GM21423 (cell line): ENCODE data around the gene RRAD.

Experiments used
- ATAC-seq: cut with Tn5 transposase; IDR thresholded peaks from one replicate; pipeline ENCODE4 v1.9.1; 2021; ENCODE audit warnings: mild to moderate bottlenecking, moderate library complexity; ENCODE audit not compliant: unreplicated experiment

RRAD gene

GRCh38 chr16:66918355-66918754 is 7.0 kb downstream of the RRAD start:
- no peak for ATAC-seq

- ATAC-seq = no peak
These were observed 7.6 kb downstream of the RRAD start for GRCh38 chr16:66917741-66918140.

DNA sequence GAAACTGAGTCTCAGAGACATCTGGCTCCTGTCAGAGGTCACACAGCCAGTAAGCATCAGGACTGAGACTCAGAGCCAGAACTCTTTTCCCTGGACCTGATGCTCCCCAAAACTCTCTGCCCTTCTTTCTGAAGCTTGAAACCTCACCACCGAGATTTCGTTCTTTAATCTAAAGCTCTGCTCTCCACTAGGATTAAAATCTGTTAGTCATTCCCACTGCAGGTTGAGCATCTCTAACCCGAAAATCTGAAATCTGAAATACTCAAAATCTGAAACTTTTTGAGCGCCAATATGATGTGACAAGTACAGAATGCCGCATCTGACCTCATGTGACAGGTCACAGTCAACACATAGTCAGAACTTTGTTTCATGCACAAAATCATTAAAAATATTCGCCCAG is 8.8 kb downstream of the RRAD start:
- ATAC-seq = no peak

- no peak for ATAC-seq
These were observed 10.3 kb downstream of the RRAD start for GRCh38 chr16:66915041-66915440.

- no peak for ATAC-seq
These were observed 10.8 kb downstream of the RRAD start for GRCh38 chr16:66914541-66914940.

GRCh38 chr16:66913711-66914110 is 11.6 kb downstream of the RRAD start:
- ATAC-seq = no peak

GRCh38 chr16:66913081-66913480 is 12.3 kb downstream of the RRAD start:
- no peak for ATAC-seq

DNA sequence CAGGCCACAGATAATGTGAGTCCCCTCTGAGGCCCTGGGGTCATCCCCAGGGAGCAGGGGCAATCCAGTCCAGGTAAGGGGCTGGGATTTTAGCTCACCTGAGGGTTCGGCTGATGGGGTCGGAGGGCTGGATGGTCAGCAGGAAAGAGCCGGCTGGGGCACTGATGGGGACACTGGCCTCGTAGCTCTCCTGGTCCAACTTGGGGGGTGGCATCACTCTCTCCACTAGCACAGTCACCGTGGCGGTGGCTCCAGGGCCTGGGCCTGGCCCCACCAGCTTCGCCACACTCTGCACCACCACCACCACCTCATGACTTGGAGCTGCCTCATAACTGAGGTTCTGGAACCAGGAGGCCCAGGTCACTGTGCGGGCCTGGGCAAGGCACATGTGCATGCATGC is 13.5 kb downstream of the RRAD start:
- no peak for ATAC-seq

DNA sequence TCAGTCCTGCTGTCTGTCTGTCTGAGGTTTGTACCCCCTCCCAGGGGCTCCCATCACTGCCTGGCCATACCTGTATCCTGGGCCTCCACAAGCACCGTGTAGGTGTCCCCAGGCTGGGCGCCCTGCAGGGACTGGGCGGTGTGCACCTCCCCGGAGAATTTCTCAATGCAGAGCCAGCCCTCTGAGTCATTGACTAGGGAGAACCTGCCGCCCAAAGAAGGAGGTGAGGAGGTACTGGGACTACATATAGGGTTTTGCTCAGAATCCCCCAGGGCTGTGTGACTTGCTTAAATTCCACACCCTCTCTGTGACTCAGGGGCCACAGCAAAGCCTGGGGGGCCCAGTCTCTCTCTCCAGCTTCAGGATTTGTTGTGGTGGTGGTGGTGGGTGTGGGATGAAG is 14.2 kb downstream of the RRAD start:
- no peak for ATAC-seq

DNA sequence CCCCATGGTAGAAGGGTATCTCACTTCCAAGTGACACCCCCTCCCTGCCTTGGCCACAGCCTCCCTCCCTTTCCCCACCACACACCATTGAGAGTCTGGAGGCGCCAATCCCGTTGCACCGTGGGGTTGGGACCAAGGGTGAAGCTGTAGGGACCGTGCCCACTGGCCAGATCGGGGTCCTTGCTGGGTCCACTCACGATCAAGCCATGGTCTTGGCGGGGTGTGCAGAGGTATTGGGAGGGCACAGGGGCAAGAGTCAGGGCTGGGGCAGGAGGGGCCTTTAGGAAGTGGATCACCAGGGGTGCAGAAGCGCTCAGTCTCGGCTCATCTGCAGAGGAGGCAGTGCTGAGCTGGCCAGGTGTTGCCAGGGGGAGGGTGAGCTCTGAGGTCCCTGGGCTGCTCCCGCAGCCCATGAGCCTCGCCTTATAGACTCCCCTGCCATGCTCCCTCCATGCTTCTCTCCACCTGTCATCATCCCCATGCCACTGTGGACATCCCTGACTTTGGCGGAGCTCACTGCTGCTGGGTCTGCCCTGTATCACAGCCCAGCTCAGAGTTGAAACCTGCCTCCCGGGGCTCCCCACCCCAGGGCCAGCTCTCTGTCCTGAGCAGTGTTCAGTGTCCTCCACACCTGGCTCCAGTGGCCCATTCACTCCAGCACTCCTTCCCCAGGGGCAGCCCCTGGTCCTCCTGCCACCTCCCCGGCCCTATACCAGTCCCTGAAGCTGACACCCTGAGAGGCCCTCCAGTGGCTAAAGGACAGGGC is 15.0 kb downstream of the RRAD start:
- no peak for ATAC-seq

DNA sequence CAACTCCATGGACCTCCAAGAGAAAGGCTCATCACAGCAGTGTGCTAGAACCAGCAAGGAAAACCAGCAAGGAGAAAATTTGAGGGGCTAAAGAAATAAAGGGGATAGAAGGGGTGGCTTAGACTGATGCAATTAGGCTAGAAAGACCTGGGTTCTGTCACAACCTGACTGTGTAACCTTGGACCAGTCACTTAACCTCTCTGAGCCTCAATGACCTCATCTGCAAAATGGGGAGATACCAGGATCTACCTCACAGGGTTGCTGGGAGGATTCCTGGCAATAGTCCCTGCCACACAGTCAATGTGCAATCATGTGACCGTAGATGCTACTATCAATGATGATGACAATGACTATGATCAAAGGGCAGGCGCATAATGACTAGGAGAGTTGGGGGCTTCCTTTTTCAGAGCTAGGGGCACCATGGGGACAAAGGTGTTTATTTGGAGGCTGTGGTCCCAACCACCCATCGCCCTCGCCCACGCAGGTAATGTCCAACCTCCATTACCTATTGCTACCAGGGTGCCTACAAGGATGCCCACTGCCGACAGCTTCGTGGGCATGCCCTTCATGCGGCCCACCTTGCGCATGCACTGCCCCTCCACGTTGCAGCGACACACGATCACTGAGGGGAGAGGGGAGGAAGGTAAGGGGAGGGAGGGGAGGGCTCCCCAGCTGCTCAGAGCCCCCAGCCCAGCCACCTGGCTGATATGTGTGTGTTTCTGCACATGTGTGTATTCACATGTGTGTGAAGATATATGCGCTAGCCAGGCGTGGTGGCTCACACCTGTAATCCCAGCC is 16.4 kb downstream of the RRAD start:
- ATAC-seq = no peak

GRCh38 chr16:66908116-66908515 is 17.2 kb downstream of the RRAD start:
- no peak for ATAC-seq

- ATAC-seq = no peak
These were observed 18.2 kb downstream of the RRAD start for GRCh38 chr16:66906916-66907836.

DNA sequence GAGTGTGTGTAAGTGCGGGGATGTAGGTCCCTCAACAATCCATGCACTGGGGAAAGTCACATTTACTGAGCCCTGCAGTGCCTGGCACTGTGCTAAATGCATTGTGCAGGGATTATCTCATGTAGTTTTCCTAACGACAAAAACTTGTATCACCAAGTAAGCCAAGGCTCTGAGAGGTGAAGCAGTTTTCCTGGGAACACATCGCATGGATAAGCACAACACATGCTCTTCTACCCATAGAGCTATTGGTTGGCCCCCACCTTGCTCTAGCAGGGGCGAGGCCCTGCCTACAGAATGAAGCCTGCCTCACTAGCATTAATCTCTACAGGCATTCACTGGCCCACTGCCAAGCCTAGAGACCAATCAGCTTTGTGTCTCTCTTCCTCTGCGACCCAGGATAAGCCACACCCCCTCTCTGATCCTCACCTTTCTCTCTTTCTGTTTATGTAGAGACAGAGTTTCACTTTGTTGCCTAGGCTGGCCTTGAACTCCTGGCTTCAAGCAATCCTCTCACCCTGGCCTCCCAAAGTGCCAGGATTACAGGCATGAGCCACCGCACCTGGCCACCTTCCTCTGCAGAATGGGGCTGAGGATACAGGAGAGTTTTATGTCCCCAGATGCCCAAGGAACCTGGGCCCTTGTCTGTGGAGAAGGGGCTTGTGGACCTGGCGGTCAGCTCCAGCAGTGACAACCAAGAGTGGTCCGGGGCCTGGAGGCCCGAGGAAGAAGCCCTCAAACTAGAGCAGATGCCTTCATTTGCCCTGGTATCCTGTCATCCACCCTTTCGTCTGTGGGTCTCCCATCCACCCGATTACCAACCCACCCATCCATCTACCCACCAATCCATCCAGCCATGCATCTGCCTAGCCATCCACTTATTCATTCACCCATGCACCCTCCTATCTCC is 19.4 kb downstream of the RRAD start:
- ATAC-seq = no peak

- ATAC-seq = no peak
These were observed 20.3 kb downstream of the RRAD start for GRCh38 chr16:66904846-66905632.

GRCh38 chr16:66904428-66904845 is 20.9 kb downstream of the RRAD start:
- no peak for ATAC-seq

DNA sequence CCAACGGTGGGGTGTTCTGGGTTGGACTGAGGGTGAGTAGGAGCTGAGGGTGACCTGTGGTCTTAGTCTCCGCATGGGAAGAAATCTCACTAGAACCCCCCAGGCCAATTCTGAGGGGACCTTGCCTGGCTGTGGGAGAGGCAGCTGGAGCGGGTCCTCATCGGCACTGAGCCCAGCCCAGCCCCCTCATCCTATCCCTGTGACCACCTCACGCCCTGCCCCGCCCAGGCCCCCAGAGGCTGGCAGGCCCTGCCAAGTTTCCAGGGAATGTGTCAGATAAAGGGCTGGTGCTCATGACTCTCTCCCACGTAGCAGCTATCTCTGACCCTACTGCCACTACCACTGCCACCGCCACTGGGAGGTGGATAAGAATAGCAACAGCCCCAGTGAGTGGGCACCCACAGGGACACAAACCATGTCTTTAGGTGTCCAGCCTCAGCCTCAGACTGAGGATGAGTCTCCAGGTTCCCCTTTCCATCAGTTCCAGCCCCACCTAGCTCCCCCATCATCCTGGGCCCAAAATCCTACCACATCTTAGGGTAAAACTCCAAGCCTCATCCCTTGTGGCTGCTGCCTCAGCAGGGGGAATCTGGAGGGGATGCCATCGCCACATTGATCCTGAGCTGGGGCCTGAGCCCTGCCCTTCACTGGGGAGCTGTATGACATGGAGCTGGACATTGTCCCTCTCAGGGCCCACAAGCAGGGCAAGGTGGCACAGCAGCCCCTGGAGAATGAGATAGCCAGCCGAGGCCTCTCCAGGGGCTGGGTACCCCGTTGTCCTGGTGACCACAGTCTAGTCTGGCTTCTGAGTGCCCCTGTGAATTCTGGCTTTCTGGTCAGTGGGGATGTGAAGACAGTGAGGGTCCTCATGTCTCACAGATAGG is 21.5 kb downstream of the RRAD start:
- ATAC-seq = no peak
